HG03175 (cell line): ENCODE results near the gene SPIRE2.
"Not testable (repeated sequence)": the region's sequence is repeated elsewhere in the genome, so short reads cannot be mapped to it uniquely, and the experiment has no call there.

Experiments used
- ATAC-seq: cut with Tn5 transposase; IDR thresholded peaks from one replicate; pipeline ENCODE4 v1.9.1; 2021; ENCODE audit warnings: mild to moderate bottlenecking, moderate library complexity; ENCODE audit not compliant: unreplicated experiment

SPIRE2 gene

DNA sequence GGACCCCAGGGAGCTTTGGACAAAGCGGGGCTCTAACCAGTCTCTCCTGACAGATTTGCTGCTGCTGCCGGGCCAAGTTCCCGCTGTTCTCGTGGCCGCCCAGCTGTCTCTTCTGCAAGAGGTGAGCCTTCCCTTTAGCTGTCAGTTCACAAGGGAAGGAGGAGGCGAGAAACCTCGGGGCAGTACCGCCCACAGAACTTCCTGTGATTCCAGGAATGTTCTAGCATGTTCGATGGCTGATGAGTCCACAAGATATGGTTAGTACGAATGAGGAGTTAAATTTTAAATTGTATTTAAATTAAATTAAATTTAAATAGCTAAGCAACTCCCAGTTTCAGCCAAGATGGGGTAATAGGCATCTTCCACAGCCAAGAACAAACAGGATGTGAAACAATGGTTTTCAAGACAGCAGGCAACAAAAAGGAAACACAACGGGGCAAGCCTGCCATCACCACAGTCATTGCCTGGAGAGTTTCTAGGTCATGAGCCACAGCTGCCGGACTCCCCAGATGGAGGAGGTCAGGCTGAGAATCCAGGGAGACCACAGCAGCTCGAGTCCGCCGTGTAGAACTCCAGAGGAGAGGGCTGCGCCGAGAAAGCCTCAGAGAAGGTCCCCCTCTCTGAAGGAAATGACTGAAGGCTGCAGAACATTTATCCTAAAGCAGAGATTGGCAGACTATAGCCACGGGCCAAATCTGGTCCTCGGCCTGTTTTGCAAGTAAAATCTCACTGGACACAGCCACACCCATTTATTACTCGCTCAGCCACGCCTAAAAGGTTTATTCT is 35.7 kb downstream of the SPIRE2 start:
- peak; percentile 71 for ATAC-seq

DNA sequence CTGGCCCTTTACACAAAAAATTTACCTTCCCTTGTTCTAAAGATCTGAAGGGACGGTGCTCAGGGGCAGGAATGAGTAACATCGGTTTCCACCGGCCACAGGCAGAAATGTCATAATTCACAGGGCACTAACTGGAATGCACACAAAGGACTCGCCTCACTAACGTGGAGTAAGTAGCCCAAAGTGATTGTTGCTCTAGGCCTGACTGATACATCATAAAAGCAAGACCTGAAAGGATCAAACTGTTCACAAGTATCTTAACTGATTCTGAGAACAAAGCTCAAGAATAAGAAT is 36.2 kb downstream of the SPIRE2 start:
- ATAC-seq: no peak

DNA sequence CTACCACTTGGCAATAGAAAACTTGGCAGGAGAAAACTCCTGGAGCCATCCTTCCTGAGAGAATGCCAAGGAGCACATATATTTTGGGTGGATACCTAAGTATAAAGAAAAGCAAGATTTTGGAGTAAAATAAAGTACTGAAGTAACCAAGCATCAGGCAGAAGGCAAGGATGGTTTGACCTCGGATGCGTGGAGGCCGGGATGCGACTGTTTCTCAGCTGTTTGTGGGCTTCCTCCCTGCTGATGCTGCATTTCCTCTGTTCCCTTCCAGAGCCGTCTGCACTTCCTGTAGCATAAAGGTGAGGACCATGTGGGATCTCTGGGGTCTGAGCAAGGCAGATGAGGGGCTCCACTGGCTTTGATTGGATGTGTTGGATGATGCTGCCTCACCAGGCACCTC is 39.6 kb downstream of the SPIRE2 start:
- no peak for ATAC-seq

DNA sequence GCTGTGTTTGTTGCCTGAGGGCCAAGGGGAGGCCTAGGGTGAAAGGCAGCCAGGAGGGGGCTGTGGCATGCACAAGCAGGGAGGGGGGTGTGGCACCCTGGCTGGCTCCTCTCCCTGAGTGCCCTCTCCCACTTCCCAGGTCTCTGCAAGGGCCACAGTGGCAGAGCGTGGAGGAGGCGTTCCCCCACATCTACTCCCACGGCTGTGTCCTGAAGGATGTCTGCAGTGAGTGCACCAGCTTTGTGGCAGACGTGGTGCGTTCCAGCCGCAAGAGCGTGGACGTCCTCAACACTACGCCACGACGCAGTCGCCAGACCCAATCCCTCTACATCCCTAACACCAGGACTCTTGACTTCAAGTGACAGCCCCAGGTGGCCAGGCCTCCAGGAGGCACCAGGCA is 41.6 kb downstream of the SPIRE2 start:
- no peak for ATAC-seq

DNA sequence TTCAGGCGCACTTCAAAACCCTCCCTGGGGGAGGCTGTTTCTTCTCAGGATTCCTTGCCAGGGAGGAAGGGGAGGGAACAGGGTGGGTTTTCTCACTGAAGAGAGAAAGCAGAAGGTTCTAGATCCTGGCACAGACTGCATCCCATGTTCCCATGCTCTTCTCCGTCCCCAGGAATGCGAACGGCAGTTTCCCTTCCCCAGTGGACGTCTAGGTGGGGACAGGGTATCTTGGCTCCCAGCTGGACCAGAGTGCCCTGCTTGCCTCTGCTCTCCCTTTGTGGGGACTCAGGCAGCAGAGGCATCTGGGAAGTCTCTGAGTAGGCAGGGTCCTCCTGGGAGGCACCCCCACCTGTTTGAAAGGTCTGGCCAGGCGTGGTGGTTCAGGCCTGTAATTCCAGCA is 42.2 kb downstream of the SPIRE2 start:
- ATAC-seq: no peak

DNA sequence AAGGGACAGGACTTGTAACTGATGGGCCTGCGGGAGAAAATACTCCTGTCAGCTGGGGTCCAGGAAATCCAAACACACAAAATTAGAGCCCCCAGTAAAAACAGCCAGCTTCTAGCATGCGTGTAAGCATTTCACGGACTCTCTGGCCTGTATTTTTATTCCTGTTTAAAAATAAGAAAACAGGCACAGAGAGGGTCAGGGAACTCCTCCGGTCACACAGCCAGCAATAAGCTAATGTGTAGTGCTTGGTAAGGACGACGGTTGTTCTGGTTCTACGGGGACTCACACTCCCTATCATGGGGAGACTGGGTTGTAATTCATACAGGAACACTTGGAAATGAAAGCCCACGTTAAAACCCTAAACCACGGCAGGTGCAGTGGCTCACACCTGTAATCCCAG is 43.6 kb downstream of the SPIRE2 start:
- ATAC-seq: no peak

DNA sequence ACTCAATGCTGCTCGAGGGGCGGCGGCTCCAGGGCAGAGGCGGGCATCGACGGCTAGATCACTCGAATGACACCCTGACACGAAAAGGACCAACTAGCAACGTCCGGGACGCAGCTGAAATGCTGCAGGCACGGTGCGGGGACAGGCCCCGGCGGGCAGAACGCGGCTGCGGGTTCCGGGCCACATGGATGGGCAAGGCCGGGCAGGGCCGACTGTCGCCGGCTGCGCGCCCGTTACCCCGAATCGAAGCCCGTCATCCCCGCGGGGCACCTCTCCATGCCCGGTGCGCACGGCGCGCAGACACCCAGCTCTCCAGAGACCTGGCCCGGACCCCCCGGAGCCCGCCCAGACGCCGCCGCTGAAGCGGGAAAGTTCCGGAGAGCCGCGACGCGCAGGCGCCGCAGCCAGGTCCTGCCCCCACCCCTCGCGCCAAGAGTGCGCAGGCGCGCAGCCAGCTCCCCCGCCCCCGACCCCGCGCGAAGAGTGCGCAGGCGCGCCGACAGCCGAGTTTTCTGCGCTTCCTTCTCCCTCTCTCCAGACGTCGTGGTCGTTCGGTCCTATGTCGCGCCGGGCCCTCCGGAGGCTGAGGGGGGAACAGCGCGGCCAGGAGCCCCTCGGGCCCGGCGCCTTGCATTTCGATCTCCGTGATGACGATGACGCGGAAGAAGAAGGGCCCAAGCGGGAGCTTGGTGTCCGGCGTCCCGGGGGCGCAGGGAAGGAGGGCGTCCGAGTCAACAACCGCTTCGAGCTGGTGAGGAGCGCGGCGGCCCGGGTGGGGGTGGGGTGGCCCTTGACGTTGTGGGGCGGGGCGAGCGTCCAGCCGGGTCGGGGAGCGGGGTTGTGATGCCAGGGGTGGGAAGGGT is 45.1 kb downstream of the SPIRE2 start, which contains the start of gene TCF25:
Gene TCF25, plus strand, starts transcription at position 484 of the 863 bp plus-strand sequence. Its CDS starts 76 bp downstream, at position 560.
- peak; percentile 38 for ATAC-seq

DNA sequence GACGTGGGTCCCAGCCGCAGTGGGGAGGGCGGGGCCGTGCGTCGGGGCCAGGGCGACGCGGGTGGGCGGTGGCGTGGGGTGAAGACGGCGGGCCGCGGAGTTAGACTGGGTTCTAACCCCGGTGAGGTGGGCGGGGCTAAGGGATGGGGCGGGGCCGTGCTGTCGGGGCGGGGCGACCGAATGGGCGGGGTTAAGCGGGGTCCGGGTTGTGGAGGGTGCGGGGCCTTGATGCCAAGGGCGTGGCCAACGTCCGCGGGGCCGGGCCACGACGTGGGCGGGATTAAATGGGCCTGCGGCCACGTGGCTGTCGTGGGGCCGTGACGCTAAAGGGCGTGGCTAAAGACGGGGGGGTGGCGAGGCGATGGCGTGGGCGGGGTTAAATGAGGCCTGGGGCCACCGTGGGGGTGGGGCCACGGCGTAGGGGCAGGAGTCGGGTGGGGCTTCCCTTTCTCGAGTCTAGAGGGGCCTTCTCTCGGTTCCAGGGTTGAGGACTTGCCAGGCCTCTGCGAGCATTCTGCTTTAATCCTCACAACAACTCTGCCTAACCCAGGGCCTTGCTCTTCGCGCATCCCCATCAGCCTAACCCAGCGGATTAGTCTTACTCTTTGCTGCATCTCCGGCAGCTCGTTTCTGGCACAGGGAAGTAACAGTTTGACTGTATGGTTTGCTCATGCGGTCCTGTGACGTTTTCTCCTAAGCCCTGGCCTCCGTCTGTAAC is 45.9 kb downstream of the SPIRE2 start:
- ATAC-seq: peak; percentile 74

DNA sequence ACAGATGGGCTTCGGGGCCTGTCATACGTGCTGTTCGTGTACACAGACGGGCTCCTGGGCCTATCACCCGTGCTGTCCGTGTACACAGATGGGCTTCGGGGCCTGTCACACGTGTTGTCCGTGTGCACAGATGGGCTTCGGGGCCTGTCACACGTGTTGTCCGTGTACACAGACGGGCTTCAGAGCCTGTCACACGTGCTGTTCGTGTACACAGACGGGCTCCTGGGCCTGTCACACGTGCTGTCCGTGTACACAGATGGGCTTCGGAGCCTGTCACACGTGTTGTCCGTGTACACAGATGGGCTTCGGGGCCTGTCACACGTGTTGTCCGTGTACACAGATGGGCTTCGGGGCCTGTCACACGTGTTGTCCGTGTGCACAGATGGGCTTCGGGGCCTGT is 50.8 kb downstream of the SPIRE2 start:
- not testable (repeated sequence) for ATAC-seq

DNA sequence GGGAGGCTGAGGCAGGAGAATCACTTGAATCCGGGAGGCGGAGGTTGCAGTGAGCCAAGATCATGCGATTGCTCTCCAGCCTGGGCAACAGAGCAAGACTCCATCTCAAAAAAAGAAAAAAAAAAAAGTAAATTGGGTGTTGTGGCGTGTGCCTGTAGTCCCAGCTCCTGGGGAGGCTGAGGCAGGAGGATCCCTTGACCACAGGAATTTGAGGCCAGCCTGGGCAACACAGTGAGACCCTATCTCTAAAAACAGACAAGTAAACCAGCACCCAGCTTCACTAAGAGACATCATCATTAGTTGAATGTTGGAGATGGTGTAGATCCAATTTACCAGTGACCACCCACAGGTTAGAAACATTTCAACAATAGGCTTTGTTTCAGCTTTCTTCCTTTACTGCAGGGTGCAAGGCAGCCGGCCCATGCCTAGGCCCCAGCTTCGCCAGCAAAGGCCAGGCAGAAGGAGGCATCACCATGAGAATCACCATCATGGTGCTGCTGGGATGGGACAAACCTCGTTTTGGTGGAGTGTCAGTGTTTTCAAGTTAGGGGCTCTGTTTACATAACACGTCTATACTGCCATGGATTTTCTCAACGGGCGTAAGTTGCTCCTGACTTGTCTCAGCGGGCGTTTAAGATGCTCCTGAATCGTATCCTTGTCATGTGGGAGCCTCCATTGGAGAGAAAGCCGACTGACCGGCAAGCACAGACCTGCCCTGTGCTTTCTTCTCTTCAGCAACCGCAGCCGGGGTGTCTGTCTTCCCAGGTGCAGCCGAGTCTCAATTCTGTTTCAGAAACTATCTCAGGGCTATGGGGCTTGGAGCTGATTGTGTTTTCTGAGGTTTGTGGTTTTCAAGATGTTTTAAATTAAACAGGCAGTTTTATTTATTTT is 52.4 kb downstream of the SPIRE2 start:
- ATAC-seq: no peak

DNA sequence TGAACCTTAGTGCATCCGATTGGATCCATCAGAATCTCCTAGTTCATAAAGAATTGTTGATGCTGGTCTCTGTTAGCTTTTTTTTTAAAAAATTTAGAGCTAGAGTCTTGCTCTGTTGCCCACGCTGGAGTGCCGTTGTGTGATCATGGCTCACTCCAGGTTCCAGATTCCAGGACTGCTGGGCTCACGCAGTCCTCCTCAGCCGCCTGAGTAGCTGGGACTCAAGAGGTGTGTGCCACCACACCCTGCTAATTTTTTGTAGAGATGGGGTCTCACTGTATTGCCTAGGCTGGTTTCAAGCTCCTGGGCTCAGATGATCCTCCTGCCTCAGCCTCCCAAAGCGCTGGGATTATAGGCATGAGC is 53.1 kb downstream of the SPIRE2 start:
- ATAC-seq: no peak

DNA sequence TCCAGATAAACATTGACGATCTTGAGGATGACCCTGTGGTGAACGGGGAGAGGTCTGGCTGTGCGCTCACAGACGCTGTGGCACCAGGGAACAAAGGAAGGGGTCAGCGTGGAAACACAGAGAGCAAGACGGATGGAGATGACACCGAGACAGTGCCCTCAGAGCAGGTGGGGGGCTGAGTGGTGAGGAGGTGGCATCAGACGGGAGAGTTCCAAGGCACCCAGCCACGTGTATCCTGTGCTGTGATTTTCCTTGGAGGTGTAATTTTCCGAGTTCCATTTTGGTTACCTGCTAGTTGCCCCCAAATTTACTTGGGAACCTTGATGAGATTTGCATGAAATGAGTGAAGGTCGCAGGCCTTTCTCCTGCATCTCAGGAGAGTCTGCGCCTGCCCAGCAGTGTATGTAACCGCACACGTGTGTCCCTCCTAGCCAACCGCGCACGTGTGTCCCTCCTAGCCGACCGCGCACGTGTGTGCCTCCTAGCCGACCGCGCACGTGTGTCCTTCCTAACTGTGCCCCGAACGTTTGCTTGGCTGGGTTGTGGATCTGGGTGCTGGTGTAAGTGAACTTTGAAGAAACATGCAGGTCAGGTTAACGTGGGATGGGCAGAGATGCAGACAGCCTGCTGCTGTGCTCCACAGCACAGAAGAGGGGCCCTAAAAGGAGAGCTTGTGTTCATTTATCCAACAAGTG is 55.2 kb downstream of the SPIRE2 start:
- no peak for ATAC-seq

DNA sequence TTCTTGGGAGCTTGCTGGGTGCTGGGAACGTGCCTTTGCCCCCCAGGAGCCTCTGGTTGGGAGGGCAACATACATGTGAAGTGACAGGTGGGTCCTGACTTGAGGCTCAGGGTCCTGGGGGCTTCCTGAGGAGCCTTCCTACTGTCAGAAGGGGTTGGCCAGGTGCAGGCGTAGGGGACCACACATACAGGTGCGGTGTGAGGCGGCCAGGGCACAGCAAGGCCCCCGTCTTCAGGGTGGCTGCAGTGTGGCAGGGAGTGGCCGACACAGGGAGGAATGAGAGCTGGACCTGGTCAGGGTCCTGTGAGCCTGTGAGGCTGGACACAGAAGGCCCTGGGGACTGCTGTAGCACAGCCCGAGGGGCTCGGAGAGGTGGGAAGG is 55.8 kb downstream of the SPIRE2 start:
- no peak for ATAC-seq

DNA sequence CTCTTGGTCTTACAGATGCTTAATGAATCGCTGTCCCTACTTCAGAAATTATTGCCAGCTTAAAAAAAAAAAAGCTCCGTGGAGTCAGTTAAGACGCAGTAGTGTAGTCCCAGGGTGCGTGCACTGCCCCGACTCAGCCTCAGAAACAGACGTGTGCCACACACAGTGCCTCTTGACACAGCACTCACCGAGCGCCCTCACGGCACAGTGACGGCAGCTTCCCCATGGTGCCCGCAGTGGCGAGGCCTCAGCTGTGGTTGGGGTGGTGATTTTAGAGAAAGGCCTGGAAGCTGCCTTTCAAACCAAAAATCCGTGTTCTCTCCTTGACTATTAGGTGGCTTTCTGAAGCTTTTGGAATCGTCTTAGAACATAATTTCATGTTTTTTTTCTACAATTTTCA is 59.0 kb downstream of the SPIRE2 start:
- no peak for ATAC-seq

DNA sequence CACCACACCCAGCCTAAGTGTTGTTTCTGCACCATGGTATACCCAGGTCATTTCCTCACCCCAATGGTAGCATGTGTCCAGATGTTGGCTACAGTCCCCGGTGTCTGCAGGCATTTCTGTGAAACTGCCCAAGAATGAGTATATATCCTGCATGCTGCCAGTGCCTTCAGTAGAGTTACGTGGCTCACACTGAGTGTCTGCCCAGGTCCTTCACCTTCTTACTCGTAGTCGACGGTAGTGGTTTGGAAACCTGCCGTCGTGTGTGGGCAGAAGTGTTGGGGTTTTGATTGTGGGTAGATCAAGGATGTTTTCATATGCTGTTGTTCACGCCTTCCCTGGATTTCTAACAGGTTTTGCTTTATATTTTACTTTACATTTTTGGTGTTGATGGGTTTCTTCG is 61.9 kb downstream of the SPIRE2 start:
- ATAC-seq: no peak

DNA sequence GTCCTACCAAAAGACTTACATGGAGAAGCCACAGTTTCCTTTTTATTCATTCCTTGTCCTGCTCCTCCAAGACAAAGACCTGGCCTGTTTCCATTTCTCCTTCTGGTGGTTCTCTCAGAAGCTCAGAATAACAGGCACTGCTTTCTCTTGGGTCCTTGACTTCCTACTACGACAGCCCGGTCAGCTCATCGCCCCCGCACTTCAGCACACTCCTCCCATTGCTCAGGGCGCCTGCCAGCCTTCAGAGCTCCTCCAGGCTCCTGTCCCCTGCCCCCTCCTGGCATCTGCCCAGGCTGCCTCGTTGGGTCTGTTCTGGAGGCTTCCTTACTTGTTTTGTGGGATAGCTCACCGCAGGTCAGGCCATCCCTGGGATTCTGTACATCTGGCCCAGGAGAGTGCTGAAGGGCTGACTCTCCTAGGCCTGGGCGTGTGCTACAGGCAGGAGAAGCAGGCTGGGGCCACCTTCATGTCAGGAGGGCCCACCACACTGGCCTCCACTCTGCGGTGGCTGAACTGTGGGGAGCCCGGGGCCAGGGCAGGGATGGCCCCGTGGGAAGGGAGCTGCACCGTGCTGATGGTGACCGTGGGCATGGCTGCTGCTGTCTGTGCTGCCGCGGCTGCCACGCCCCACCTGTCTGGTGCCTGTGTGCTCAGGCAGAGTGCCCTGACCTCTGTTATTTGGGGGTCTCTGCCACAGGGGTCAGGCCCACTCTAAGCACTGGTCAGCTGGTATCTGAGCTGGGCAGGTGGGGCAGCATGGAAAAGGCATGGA is 62.8 kb downstream of the SPIRE2 start:
- no peak for ATAC-seq

DNA sequence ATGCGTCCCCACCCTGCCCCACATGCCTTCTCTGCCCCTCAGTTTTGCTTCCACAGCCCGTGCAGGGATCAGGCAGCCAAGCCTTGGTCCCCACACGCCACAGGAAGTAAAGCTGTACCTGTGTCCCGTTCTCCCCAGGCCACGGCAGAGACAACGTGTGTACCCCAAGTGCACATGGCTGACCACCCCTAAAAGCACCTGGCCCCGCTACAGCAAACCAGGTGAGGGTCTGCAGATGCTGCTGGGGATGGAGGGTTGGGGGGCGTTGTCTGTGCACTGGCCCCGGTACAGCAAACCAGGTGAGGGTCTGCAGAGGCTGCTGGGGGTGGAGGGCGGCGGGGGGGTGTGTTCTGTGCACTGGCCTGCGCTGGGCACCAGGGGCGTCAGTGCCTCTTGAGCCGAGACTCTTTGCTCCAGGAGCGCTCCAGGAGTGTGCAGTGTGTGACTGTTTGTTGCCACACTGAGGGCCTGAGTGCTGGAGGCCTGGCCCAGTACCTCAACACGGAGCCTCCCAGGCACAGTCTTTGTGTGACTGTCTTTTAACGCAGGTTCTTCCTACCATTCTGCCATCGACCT is 63.9 kb downstream of the SPIRE2 start:
- no peak for ATAC-seq

DNA sequence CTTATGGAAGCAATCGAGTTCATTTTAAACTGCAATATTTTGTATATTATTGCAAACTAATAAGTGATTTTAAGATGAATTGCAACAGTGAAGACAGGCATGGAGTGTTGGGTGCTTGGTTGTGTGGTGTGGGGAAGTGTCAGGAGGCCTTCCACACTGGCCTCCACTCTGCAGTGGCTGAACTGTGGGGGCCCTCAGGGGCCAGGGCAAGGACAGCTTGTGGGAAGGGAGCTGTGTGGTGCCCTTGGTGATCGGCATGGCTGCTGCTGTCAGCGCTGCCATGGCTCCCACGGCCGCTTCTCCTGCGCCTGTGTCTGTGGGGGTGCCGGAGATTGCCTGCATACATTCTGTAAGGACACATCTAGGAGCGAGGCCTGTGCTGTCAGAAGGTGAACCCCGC is 64.4 kb downstream of the SPIRE2 start:
- no peak for ATAC-seq
